HS-27A (cell line): ENCODE data around the gene APPBP2.
"Not testable (repeated sequence)": the region's sequence is repeated elsewhere in the genome, so short reads cannot be mapped to it uniquely, and the experiment has no call there.

Source experiments
- DNase-seq: peaks from one replicate; pipeline ENCODE4 v3.0.0-alpha.2; 2012; ENCODE audit warnings: low read depth, missing footprints

The APPBP2 gene

DNA sequence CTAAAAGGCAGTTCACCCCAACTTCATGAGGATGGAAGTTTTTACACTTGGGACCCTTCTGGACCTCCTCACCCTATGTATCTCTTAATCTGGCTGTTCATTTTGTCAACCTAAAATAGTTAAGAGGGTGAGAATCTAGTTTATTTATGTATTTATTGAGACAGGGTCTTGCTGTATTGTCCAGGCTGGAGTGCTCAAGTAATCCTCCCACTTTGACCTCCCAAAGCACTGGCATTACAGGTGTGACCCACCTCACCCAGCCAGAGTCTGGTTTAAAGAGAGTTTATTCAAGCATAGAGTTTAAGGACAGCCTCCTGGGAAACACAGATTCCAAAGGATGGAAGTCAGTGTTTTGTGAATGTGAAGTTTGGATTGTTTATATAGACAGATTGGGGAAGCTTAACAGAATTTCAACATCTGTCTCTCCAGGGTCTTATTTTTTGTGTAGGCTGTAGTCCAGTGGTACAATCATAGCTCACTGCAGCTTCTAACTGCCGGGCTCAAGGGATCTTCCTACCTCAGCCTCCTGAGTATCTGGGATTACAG is 8.0 kb upstream of the APPBP2 start:
- no peak for DNase-seq

- no peak for DNase-seq
These were observed 3.8 kb upstream of the APPBP2 start for GRCh38 chr17:60529806-60530205.

DNA sequence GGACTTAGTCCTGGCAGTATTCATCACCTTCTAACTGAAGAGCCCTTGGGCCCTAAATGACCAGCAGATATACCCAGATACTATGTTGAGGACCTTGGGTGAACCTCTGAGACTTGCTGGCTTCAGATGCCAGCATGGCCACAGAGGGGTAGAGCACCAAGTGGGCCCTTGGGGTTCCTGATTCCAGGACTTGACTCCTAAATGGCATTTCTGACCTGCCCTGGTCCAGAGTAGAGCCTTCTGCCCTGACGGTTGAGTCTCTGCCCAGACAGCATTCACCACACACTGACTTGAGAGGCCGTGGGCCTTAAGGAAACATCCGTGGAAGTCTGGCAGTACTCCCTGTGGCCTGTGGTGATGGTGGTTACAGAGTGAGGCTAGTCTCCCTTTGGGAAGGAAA is 2.8 kb upstream of the APPBP2 start:
- no peak for DNase-seq

- DNase-seq, result no peak
These were observed 1.7 kb upstream of the APPBP2 start for GRCh38 chr17:60527701-60528100.

GRCh38 chr17:60526726-60527125 is 684 bp upstream of the APPBP2 start:
- no peak for DNase-seq

GRCh38 chr17:60525328-60525684 is 736 bp downstream of the APPBP2 start:
- DNase-seq, result no peak

DNA sequence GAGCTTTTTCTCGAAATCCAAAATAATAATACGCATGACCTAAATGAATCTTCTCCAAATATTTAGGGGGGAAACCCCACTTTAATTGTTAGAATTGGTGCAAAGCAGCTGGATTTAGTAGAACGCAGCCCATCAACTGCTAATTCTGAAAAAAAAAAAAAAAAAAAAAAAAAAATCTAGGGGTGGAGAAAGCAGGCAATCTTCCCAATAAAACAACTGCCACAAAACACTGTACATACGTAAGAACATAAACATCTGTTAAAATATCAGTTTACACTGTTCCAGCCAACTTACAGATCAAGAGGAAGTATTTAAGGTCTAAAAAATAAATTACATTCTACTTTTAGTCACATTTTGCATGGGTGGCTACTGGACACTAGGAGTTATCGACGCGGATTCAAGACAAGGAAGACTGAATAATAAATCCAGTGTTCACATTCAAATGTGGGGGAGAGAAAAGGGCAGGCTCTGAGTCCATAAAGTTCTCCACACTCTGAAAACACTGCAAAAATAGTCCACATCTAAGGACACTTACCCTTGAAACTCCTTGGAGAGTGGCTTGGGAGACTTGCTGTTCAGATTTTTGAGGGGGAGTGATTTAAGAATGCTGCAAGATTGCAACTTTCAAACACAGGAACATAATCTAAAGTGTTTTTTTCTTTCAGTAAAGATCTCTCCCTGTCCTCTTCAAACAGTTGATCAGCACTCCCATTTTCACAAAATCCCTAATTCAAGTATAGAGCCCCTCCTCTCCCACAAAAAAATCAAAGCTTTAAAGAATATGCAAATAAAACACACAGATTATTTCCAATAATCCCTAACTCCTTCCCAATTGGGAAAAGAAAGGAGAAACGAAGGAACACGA is 1.3 kb downstream of the APPBP2 start:
- DNase-seq, result no peak

- DNase-seq, result no peak
These were observed 2.2 kb downstream of the APPBP2 start for GRCh38 chr17:60523822-60524221.

DNA sequence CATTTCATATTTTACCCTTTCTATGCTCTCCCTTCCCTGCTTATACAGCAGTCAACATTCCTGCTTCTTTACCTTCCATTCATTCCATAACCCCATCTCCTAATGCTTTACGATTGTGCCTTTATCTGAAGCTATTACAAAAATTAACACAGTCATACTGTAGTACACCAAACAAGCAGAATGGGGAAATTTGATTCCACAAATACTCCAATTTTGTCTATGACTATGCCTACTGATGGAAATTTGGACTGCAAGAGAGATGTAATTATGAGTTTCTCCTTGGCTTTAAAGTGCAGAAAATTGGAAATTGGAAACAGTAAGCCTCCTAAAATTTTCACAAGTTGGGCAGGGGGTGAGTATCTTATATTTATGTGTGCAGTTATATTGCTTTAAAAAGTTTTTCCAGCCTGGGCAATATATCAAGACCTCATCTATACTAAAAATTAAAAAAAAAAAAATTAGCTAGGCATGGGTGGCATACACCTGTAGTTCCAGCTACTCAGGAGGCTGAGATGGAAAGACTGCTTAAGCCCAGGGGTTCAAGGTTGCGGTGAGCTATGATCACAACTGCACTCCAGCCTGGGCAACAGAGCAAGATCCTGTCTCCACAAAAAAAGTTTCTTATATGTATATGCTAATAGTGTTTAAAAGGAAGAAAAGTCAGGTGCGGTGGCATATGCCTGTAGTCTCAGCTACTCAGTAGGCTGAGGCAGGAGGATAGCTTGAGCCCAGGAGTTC is 3.0 kb downstream of the APPBP2 start:
- no peak for DNase-seq

DNA sequence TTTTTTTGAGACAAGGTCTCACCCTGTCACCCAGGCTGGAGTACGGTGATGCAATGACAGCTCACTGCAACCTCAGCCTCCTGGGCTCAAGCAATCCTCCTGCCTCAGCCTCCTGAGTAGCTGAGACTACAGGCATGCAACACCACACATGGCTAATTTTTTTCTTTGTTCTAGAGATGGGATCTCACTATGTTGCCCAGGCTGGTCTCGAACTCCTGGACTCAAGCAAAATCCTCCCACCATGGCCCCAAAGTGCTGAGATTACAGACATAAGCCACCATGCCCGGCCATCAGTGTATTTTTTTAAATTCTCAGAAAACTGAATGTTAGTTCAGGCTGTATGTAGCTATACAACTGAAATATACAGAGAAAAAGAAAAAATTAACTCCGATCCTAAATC is 6.2 kb downstream of the APPBP2 start:
- no peak for DNase-seq

GRCh38 chr17:60515683-60516082 is 10.4 kb downstream of the APPBP2 start:
- not testable (repeated sequence) for DNase-seq

GRCh38 chr17:60515199-60515598 is 10.8 kb downstream of the APPBP2 start:
- not testable (repeated sequence) for DNase-seq

DNA sequence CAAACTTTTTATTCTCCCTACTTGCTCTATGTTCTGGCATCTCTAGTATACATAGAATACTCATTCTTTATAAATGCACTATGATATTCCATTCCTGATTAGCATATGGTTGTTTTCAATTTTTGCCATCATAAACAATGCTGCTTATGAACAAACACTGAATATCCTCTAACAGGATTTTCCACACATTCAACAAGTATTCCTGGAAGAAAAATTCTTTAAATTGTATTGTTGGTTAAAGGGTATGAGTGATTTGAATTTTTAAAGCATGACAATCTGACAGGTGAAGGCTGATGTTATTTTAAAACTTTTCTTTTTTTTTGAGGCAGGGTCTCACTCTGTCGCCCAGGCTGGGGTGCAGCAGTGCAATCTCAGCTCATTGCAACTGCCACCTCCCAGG is 11.5 kb downstream of the APPBP2 start:
- no peak for DNase-seq

GRCh38 chr17:60514053-60514452 is 12.0 kb downstream of the APPBP2 start:
- no peak for DNase-seq

GRCh38 chr17:60513014-60513413 is 13.0 kb downstream of the APPBP2 start:
- DNase-seq, result no peak

GRCh38 chr17:60510723-60511122 is 15.3 kb downstream of the APPBP2 start:
- DNase-seq, result no peak

DNA sequence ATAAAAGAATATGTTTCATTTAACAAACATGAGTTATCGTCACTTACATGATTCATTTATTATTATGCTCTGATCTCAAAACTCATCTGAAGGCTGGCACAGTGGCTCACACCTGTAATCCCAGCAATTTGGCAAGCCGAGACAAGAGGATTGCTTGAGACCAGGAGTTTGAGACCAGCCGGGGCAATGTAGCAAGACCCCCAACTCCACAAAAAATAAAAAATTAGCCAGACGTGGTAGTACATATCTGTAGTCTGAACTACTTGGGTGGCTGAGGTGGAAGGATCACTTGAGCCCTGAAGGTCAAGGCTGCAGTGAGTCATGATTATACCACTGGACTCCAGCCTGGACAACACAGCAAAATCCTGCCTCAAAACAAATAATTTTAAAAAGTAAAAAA is 16.0 kb downstream of the APPBP2 start:
- no peak for DNase-seq

DNA sequence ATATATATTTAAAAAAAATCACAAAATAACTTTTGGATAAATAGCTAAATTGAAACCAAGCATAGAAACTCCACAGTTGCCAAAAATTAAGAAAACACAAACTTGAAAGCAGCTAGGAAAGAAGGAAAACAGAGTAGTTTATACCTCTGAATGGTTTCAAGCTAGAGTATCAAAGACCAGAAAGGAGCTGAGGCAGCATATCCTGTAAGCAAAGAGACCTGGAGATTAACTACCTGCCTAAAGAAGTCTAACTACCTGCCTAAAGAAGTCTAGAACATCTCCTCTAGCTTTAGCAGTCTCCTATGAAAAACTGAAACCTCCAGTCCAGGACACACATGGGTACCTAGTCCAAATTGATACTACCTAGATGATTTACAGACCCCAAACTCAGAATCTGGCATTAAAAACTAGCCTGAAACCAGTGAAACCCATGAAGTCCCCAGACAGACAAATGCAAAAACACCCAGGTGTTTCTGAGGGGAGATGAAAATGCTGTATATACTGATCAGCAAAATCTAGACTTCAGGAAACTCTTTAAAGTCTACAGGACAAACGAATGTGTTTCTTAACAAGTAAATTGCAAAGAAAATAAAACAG is 17.6 kb downstream of the APPBP2 start:
- no peak for DNase-seq

- no peak for DNase-seq
These were observed 19.7 kb downstream of the APPBP2 start for GRCh38 chr17:60506312-60506711.

DNA sequence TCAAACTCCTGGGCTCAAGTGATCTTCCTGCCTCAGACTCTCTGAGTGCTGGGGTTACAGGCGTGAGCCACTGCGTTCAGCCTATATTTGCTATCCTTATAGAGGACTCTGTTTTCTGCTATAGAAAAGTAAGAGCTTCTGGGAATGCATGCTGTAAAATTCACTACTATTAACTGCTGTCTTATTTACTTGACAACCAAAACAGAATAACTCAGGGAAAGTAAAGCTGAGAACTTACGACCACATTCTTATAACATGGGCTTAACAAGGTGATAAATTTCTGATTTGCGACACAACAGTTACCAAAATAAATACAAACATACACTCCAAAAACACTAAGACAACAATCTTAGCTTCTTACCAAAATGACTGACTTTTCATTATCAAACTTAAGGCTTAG is 23.9 kb downstream of the APPBP2 start:
- no peak for DNase-seq

- no peak for DNase-seq
These were observed 24.5 kb downstream of the APPBP2 start for GRCh38 chr17:60501589-60501988.

DNA sequence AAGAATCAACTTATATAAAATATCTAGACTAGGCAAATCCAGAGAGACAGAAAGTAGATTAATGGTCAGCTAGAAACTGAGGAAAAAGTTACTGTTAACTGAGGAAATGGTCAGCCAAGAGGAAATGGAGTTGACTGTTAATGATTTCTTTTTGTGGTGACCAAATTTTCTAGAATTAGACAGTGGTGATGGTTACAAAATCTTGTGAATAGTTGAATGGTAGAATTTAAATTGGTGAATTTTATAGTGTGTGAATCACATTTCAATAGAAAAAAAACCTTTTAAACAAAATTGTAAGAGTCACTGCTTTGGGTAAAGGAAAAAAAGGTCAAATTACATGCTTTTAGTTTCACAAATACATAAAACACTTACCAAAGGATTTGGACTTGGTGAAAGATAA is 30.0 kb downstream of the APPBP2 start:
- no peak for DNase-seq

- no peak for DNase-seq
These were observed 30.8 kb downstream of the APPBP2 start for GRCh38 chr17:60495260-60495659.
